Activated B cell treated with CpG ODN at 0.5 μM for 24 hours (primary cell): Measurements from ENCODE around the gene IL6R. TPM values are rescaled to one million over a fixed set of nuclear protein-coding genes. Genes with fewer than 3 reads are reported as not detected.

Source experiments
- ATAC-seq: fragments of 200-7000 bp; cut with Tn5 transposase; one replicate; pipeline ENCODE4 v1.10.0; 2021; ENCODE audit warnings: low read depth, mild to moderate bottlenecking, moderate library complexity
- CTCF ChIA-PET: fragments of 350-600 bp; sonication (Branson Sonifier 250); formaldehyde crosslinking; loops from one replicate; lab custom pipeline; 2021; ENCODE audit warnings: antibody characterized with exemption; lab: Charles Lee
- POLR2A ChIA-PET: fragments of 350-600 bp; sonication (Branson Sonifier 250); formaldehyde crosslinking; loops from one replicate; lab custom pipeline; 2021; ENCODE audit warnings: antibody characterized with exemption; lab: Charles Lee
- DNase-seq: peaks from one replicate; pipeline ENCODE4 v3.0.0; 2022
- H3K27ac Mint-ChIP-seq: one replicate; pipeline ENCODE4 v1.8.0; 2020; ENCODE audit warnings: mixed read lengths
- H3K27me3 Mint-ChIP-seq: one replicate; pipeline ENCODE4 v1.8.0; 2021; ENCODE audit warnings: mixed read lengths
- H3K36me3 Mint-ChIP-seq: one replicate; pipeline ENCODE4 v1.8.0; 2021; ENCODE audit warnings: low read depth, mixed read lengths
- H3K4me1 Mint-ChIP-seq: one replicate; pipeline ENCODE4 v1.8.0; 2021; ENCODE audit warnings: mixed read lengths
- H3K4me3 Mint-ChIP-seq: one replicate; pipeline ENCODE4 v1.8.0; 2020; ENCODE audit warnings: mild to moderate bottlenecking, mixed read lengths
- H3K9me3 Mint-ChIP-seq: one replicate; pipeline ENCODE4 v1.8.0; 2020; ENCODE audit warnings: mixed read lengths
- intact Hi-C: fragments of 100-400 bp; cut with micrococcal nuclease; formaldehyde crosslinking; loops from one replicate; pipeline ENCODE4 v1.15.1; 2024
- total RNA-seq: library from RNA; stranded (reverse); gene quantifications from 2 replicates; pipeline ENCODE4 v1.2.3, GENCODE V29; 2022
- TF ChIP-seq, protein P1 (sequence below): fragments of 200-600 bp; IDR thresholded peaks from one replicate; pipeline ENCODE4 v1.8.0; 2022; ENCODE audit warnings: antibody characterized with exemption, mild to moderate bottlenecking

IL6R gene
- total RNA-seq, 1 donor from 2014 or later: 3.3 TPM

GRCh38 chr1:154459080-154459479, 53.9 kb downstream of the IL6R start:
- POLR2A ChIA-PET: no interaction called here
- H3K27me3 Mint-ChIP-seq: no peaks in the 10 kb centered on the region
- CTCF ChIA-PET: no interaction called here
- TF ChIP-seq, protein P1, sequence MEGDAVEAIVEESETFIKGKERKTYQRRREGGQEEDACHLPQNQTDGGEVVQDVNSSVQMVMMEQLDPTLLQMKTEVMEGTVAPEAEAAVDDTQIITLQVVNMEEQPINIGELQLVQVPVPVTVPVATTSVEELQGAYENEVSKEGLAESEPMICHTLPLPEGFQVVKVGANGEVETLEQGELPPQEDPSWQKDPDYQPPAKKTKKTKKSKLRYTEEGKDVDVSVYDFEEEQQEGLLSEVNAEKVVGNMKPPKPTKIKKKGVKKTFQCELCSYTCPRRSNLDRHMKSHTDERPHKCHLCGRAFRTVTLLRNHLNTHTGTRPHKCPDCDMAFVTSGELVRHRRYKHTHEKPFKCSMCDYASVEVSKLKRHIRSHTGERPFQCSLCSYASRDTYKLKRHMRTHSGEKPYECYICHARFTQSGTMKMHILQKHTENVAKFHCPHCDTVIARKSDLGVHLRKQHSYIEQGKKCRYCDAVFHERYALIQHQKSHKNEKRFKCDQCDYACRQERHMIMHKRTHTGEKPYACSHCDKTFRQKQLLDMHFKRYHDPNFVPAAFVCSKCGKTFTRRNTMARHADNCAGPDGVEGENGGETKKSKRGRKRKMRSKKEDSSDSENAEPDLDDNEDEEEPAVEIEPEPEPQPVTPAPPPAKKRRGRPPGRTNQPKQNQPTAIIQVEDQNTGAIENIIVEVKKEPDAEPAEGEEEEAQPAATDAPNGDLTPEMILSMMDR: no peak
- H3K27ac Mint-ChIP-seq: no peak overlapping the region
- intact Hi-C loops: no loop called here
- H3K36me3 Mint-ChIP-seq: no peaks in the 10 kb centered on the region
- DNase-seq (no peak), ATAC-seq (no peak)
- no peaks in the 10 kb centered on the region for H3K4me1 Mint-ChIP-seq
- no peak overlapping the region for H3K4me3 Mint-ChIP-seq
- no peaks in the 10 kb centered on the region for H3K9me3 Mint-ChIP-seq

DNA sequence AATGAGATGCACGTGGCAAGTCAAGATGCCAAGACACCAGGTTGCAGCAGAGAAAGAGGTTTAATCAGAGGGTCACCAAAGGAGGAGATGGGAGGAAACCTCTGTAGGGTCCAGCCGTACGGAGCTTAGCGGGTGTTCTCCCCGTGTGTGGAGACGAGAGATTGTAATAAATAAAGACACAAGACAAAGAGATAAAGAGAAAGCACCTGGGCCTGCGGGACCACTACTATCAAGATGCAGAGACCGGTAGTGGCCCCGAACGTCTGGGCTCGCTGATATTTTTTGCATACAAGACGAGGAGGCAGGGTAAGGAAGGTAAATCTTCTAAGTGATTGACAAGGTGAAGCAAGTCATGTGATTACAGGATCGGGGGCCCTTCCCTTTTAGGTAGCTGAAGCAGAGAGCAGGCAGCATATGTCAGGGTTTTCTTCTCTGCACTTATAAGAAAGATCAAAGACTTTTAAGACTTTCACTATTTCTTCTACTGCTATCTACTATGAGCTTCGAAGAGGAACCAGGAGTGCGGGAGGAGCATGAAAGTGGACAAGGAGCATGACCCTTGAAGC, 55.6 kb downstream of the IL6R start:
- H3K27ac Mint-ChIP-seq: no peak overlapping the region
- no peaks in the 10 kb centered on the region for H3K27me3 Mint-ChIP-seq
- no peak for ATAC-seq
- H3K4me1 Mint-ChIP-seq: no peaks in the 10 kb centered on the region
- TF ChIP-seq, protein P1: no peak
- H3K4me3 Mint-ChIP-seq: no peak overlapping the region
- CTCF ChIA-PET: no interaction called here
- no peak for DNase-seq
- H3K36me3 Mint-ChIP-seq: no peaks in the 10 kb centered on the region
- POLR2A ChIA-PET: no interaction called here
- H3K9me3 Mint-ChIP-seq: no peaks in the 10 kb centered on the region
- intact Hi-C loops: no loop called here

- Mint-ChIP-seq H3K36me3 (no peaks in the 10 kb centered on the region), H3K27ac (no peak overlapping the region), H3K27me3 (no peaks in the 10 kb centered on the region), H3K4me1 (peaks cover 13% of the 10 kb centered on the region), H3K4me3 (no peak overlapping the region), H3K9me3 (no peaks in the 10 kb centered on the region)
- ATAC-seq: no peak
- POLR2A ChIA-PET: no interaction called here
- CTCF ChIA-PET: interaction anchor here (0.6 kb wide), 1 partner anchor 489 kb away, joined by 3 read pairs; no protein-coding TSS in a partner anchor
- DNase-seq: no peak
- TF ChIP-seq, protein P1: no peak
- intact Hi-C loops: no loop called here
These were observed 58.4 kb downstream of the IL6R start for GRCh38 chr1:154463512-154463990.

- TF ChIP-seq, protein P1: no peak
- intact Hi-C loops: no loop called here
- Mint-ChIP-seq H3K27ac (no peak overlapping the region), H3K4me3 (no peak overlapping the region), H3K9me3 (no peaks in the 10 kb centered on the region), H3K36me3 (no peaks in the 10 kb centered on the region), H3K4me1 (peaks cover 13% of the 10 kb centered on the region), H3K27me3 (no peaks in the 10 kb centered on the region)
- DNase-seq (no peak), ATAC-seq (no peak)
- CTCF ChIA-PET: interaction anchor here (1.4 to 3.0 kb wide), 2 partner anchors 14 to 58 kb away, joined by 4 to 8 read pairs; no protein-coding TSS in a partner anchor
- POLR2A ChIA-PET: no interaction called here
These were observed 60.6 kb downstream of the IL6R start for GRCh38 chr1:154465621-154466195.

DNA sequence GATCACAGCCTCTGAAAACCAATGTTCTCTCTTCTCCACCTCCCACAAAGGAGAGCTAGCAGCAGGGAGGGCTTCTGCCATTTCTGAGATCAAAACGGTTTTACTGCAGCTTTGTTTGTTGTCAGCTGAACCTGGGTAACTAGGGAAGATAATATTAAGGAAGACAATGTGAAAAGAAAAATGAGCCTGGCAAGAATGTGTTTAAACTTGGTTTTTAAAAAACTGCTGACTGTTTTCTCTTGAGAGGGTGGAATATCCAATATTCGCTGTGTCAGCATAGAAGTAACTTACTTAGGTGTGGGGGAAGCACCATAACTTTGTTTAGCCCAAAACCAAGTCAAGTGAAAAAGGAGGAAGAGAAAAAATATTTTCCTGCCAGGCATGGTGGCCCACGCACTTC, 61.1 kb downstream of the IL6R start:
- H3K27me3 Mint-ChIP-seq: no peaks in the 10 kb centered on the region

More for the DNA sequence above, 61.1 kb downstream of the IL6R start:
- ATAC-seq (no peak), DNase-seq (no peak)
- Mint-ChIP-seq H3K4me3 (no peak overlapping the region), H3K27ac (no peak overlapping the region), H3K9me3 (no peaks in the 10 kb centered on the region), H3K36me3 (no peaks in the 10 kb centered on the region), H3K4me1 (peaks cover 13% of the 10 kb centered on the region)
- TF ChIP-seq, protein P1: no peak
- ChIA-PET CTCF (interaction anchor here (1.4 to 3.0 kb wide), 2 partner anchors 13 to 59 kb away, joined by 4 to 8 read pairs; no protein-coding TSS in a partner anchor), POLR2A (no interaction called here)
- intact Hi-C loops: no loop called here
